Body of pancreas (tissue), 4 donors: ENCODE measurements around the gene AUH. TPM values are rescaled to one million over a fixed set of nuclear protein-coding genes. Genes with fewer than 3 reads are reported as not detected.
A peak's percentile ranks its signal among the peaks of the same experiment; 100 is the strongest.

Experiments used
- ATAC-seq: fragments of 150-250 bp; one replicate; pipeline ENCODE4 v1.9.1; 2016
- DNase-seq, 4 donors: peaks; one replicate each; pipeline ENCODE4 v3.0.0-alpha.2; 2019
- H3K27ac ChIP-seq, 4 donors: fragments of 200-600 bp; sonication (generic); 1 replicate in 3 of 4; 2 replicates in 1 of 4; pipeline versions ENCODE4 v1.5.1 to v1.6.1; 2016 to 2019; ENCODE audit warnings: mild to moderate bottlenecking in 1 of 4, mixed read lengths in 1 of 4, moderate library complexity in 1 of 4
- H3K27me3 ChIP-seq, 2 donors: fragments of 200-600 bp; sonication (generic); one replicate each; pipeline ENCODE4 v1.6.0; 2016; ENCODE audit warnings: mild to moderate bottlenecking in 1 of 2
- H3K36me3 ChIP-seq, 2 donors: fragments of 200-600 bp; sonication (generic); replicated peaks in 1 of 2; 2 replicates each; pipeline ENCODE4 v1.5.1; 2016; ENCODE audit warnings: low read depth in 2 of 2; ENCODE audit not compliant: insufficient read depth in 1 of 2
- H3K4me1 ChIP-seq: fragments of 200-600 bp; sonication (generic); one replicate; pipeline ENCODE4 v1.6.0; 2016
- H3K4me3 ChIP-seq, 2 donors: fragments of 200-600 bp; sonication (generic); 1 replicate in 1 of 2; 2 replicates in 1 of 2; pipeline ENCODE4 v1.5.1; 2016 to 2019
- H3K9me3 ChIP-seq, 3 donors: fragments of 200-600 bp; sonication (generic); 1 replicate in 2 of 3; 2 replicates in 1 of 3; pipeline ENCODE4 v1.5.1; 2016
- POLR2A ChIP-seq, 3 donors: fragments of 450-650 bp; IDR thresholded peaks; one replicate each; pipeline ENCODE4 v1.6.1; 2016; ENCODE audit warnings: antibody characterized with exemption in 3 of 3, mild to moderate bottlenecking in 2 of 3
- WGBS, 2 donors: methylation state at CpG; one replicate each; pipeline ENCODE4 v1.1.5; 2017; 5-methylcytosine and 5-hydroxymethylcytosine counted together
- intact Hi-C: fragments of 100-400 bp; cut with DNase I; formaldehyde crosslinking; loops from one replicate; pipeline ENCODE4 v1.15.1; 2023
- total RNA-seq, 2 donors: library from RNA; depleted of rRNA; stranded (reverse); fragments of >200 nt; gene quantifications; one replicate each; pipeline ENCODE4 v1.1.0, GENCODE V29; 2016
- TF ChIP-seq, protein P1 (sequence below), 7 experiments: fragments of 450-650 bp in 4 of 7; fragments of 200-600 bp in 3 of 7; sonication (generic) in 3 of 7; IDR thresholded peaks; one replicate each; pipeline ENCODE4 v1.5.1; 2016 to 2019; ENCODE audit warnings: antibody characterized with exemption in 7 of 7

The AUH gene
- total RNA-seq, 2 donors from 2014 or later, result 47.7 to 75.8 TPM

DNA sequence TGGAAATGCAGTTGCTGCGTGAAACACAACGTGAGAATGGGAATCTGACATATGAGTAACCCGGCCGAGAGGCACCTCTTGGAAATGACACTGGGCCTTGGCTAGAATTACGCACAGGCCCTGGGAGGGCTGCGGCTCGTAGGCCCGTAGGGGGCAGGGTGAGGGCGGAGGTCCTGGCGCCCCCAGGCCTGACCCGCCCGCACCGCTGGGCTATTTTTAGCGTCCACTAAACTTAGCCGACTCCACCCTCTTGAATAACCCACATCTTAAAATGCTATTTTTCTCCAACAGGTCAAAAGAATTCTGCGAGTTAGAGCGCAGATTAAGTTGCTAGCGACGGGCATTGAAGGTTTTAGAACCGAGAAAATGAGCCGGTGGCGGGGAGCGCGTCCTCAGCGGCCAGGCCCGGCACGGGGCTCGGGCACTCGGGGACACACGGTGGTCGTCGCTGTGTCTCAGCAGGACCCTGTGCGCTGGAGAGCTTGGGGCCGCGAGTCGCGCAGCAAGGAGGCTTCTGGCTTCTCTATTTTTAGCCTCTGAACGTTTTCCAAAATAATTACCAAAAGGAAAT is 168.5 kb downstream of the AUH start:
- DNase-seq, result peak; percentile 81 to 94 (median 88)
- peaks cover 67% of the 10 kb centered on the region for H3K4me1 ChIP-seq
- 0% methylated on average over 28 to 38 of the region's 38 CpGs for WGBS, 2 donors
- H3K27me3 ChIP-seq, result no peaks in the 10 kb centered on the region
- H3K4me3 ChIP-seq, result no peak overlapping the region
- no peaks in the 10 kb centered on the region for H3K9me3 ChIP-seq
- intact Hi-C loops, result no loop called here
- ATAC-seq, result peak; percentile 65
- H3K36me3 ChIP-seq, result no peaks in the 10 kb centered on the region
- peak overlapping the region; percentile 97 to 100 (median 99) for H3K27ac ChIP-seq
- TF ChIP-seq, protein P1, sequence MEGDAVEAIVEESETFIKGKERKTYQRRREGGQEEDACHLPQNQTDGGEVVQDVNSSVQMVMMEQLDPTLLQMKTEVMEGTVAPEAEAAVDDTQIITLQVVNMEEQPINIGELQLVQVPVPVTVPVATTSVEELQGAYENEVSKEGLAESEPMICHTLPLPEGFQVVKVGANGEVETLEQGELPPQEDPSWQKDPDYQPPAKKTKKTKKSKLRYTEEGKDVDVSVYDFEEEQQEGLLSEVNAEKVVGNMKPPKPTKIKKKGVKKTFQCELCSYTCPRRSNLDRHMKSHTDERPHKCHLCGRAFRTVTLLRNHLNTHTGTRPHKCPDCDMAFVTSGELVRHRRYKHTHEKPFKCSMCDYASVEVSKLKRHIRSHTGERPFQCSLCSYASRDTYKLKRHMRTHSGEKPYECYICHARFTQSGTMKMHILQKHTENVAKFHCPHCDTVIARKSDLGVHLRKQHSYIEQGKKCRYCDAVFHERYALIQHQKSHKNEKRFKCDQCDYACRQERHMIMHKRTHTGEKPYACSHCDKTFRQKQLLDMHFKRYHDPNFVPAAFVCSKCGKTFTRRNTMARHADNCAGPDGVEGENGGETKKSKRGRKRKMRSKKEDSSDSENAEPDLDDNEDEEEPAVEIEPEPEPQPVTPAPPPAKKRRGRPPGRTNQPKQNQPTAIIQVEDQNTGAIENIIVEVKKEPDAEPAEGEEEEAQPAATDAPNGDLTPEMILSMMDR (IDR thresholded peaks at IDR 0.05), result peak in 2 of 7 experiments; percentile 29 to 40
- TF ChIP-seq POLR2A (IDR thresholded peaks at IDR 0.05), result peak in 2 of 3 donors; percentile 42 to 75

DNA sequence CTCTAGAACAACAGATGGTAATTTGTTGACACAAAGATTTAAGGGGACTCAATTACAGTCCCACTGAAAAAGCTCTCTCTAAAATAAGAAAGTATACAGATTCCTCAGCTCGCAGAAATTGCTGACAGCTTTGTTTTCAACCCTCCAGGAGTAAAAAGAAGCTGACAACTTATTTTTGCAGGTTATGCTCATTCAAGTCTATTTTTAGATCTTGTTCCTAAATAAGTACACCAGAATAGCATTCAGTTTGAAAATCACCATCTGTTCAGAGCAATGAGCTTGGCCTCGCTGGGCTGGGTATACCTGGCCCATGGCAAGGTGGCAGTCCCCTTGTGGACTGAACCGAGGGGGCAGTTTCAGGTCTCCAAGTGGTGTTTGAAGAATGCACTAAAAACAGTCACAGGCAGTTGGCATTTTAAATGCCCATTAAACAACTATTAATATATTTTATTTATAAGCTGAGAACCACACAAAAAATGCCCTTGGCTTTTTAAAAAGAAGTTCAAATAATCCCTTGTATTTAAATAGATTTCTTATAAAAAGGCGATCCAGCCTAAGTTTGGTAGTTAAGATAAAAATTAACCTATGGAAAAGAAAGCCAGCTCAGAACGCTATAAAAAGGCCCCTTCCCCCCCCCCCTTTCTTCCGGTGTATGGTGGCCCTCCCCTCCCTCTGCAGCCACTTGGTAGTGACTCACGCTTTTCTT is 169.2 kb downstream of the AUH start:
- 9 to 13% methylated on average over 7 of the region's 7 CpGs for WGBS, 2 donors
- intact Hi-C loops, result no loop called here
- Histone ChIP-seq H3K27me3 (no peaks in the 10 kb centered on the region), H3K36me3 (no peaks in the 10 kb centered on the region), H3K9me3 (no peaks in the 10 kb centered on the region), H3K4me1 (peaks cover 61% of the 10 kb centered on the region), H3K27ac (peak overlapping the region; percentile 97 to 100 (median 99)), H3K4me3 (no peak overlapping the region)
- TF ChIP-seq, protein P1 (IDR thresholded peaks at IDR 0.05), result peak in 2 of 7 experiments; percentile 4 to 18
- TF ChIP-seq POLR2A (IDR thresholded peaks at IDR 0.05), result no peak
- DNase-seq (peak in 3 of 4 donors; percentile 42 to 54 (median 49)), ATAC-seq (no peak)

DNA sequence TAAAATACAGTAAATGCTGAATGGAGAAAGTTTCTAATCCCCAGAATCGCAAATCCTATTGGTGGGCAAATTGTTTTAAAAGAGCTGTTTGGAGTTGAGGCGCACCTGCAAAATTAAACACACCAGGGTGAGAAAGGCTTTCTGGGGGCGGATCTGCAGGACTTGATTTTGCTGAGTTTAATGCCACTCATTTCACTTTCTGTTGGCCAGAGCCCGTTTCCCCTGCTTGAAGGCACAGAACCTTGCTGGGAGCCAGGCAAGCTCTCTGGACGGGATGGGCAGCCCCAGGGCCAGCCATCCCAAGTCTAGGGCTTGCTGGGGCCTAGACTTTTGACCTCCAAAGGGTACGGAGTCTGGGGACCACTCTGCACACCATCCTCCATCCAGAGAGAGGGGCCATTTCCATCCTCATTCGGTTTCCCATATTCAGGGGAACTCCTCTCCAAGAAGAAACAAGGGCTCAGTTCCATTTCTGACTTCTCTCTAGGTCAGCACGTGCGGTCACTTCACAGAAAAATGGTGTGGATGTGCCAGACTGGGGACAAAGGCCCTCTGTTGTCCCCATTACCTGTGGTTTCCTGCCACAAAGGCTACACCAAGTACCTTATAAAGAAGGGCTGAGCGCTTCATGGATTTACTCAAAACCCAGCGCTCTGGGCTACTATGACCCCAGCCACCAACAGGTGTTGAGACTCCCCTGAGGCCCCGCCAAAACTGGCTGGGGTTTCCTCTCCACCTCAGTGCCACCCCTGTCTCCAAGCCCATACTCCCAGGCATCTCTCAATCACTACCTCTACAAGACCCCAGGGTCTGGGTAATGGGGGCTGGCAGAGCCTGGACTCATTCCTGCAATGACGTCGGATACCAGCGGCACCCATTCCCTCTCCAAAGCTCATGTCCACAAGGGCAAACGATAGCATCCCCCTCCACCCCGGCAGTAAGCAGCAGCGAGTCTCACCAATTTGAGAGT is 170.0 kb downstream of the AUH start:
- intact Hi-C loops, result no loop called here
- no peak for DNase-seq
- WGBS, 2 donors, result 75 to 90% methylated on average over 12 to 18 of the region's 18 CpGs
- H3K27ac ChIP-seq, result peak overlapping the region; percentile 55 to 100 (median 99)
- H3K27me3 ChIP-seq, result no peaks in the 10 kb centered on the region
- no peaks in the 10 kb centered on the region for H3K36me3 ChIP-seq
- peaks cover 52% of the 10 kb centered on the region for H3K4me1 ChIP-seq
- no peaks in the 10 kb centered on the region for H3K9me3 ChIP-seq
- no peak overlapping the region for H3K4me3 ChIP-seq
- ATAC-seq, result no peak
- no peak for TF ChIP-seq POLR2A (IDR thresholded peaks at IDR 0.05)
- TF ChIP-seq, protein P1 (IDR thresholded peaks at IDR 0.05), result no peak

DNA sequence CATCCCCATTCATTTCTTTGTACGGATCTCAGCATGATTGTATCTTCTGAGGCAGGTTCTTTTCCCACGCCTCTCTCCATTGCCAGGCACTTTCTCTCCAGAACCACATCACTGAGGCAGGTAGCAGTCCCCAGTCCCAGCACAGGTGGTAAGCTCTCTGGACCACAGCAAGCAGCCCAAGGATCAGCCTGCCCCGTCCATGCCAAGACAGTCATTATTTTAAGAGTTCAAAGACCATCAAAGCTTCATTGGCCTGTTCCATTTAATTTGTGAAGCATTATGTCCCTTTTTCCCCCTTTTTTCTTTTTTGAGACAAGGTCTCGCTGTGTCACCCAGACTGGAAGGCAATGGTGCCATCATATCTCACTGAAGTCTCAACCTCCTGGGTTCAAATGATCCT is 171.7 kb downstream of the AUH start:
- no peaks in the 10 kb centered on the region for H3K27me3 ChIP-seq
- DNase-seq, result no peak
- intact Hi-C loops, result no loop called here
- no peak overlapping the region for H3K4me3 ChIP-seq
- H3K4me1 ChIP-seq, result peaks cover 36% of the 10 kb centered on the region
- H3K36me3 ChIP-seq, result no peaks in the 10 kb centered on the region
- H3K27ac ChIP-seq, result no peak overlapping the region
- H3K9me3 ChIP-seq, result no peaks in the 10 kb centered on the region
- no peak for ATAC-seq
- 90 to 93% methylated on average over 4 of the region's 4 CpGs for WGBS, 2 donors
- no peak for TF ChIP-seq POLR2A (IDR thresholded peaks at IDR 0.05)
- TF ChIP-seq, protein P1 (IDR thresholded peaks at IDR 0.05), result no peak
